Astrocyte of the spinal cord (primary cell): ENCODE data around the gene TMCC2.

ENCODE experiments used
- DNase-seq: peaks from one replicate; pipeline ENCODE4 v3.0.0; 2011; ENCODE audit warnings: low read depth, low spot score
- H3K4me3 ChIP-seq: 2 replicates; pipeline ENCODE4 v1.5.1; 2011; ENCODE audit warnings: low read depth, mild to moderate bottlenecking, low read length, moderate library complexity
- in situ Hi-C: cut with HindIII; loops from 2 replicates; pipeline ENCODE4 v1.10.0; 2017; ENCODE audit warnings: low sequenced_read_pairs
- TF ChIP-seq, protein P1 (sequence below): IDR thresholded peaks from 2 replicates; pipeline ENCODE4 v1.5.1; 2012; ENCODE audit warnings: low read depth, mild to moderate bottlenecking, low read length, inconsistent platforms

TMCC2 gene

DNA sequence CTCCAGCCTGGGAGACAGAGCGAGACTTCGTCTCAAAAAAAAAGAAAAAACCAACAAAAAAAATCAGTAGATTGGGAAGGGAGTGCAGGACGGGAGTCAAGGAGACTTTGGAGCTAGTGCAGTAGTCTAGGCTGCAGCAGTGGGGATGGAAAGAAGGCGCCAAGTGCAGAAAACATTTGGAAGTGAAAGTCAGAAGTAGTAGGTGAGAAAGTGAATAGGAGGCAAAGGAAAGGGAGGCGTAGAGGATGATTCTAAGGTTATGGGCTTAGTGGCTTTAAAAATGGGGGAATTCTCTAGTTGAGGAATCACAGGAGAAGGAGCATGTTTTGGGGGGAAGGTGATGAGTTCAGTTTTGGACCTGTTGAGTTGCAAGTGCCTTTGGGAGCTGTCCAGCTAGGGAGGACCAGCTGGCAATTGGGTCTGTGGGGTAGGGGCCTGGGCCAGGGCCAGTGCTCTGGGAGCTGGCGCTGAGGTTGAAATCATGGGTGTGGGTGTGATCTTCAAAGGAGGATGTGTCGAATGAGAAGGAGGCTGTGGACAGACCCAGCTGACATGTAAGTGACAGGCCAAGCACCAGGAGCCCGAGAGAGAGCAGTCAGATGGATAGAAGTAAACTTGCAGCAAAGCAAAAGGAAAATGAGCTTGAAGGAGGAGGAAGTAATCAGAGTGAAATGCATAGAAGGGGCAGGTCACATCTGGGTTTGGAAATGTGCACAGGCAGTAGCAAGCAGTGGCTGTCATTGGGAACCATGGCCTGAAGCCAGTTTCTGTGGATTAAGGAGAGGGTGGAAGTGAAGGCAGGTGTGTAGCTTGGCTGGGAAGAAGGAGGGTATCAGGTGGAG lies 15.8 kb downstream of the TMCC2 start:
- no peak overlapping the region for H3K4me3 ChIP-seq
- in situ Hi-C loops: no loop called here
- TF ChIP-seq, protein P1, sequence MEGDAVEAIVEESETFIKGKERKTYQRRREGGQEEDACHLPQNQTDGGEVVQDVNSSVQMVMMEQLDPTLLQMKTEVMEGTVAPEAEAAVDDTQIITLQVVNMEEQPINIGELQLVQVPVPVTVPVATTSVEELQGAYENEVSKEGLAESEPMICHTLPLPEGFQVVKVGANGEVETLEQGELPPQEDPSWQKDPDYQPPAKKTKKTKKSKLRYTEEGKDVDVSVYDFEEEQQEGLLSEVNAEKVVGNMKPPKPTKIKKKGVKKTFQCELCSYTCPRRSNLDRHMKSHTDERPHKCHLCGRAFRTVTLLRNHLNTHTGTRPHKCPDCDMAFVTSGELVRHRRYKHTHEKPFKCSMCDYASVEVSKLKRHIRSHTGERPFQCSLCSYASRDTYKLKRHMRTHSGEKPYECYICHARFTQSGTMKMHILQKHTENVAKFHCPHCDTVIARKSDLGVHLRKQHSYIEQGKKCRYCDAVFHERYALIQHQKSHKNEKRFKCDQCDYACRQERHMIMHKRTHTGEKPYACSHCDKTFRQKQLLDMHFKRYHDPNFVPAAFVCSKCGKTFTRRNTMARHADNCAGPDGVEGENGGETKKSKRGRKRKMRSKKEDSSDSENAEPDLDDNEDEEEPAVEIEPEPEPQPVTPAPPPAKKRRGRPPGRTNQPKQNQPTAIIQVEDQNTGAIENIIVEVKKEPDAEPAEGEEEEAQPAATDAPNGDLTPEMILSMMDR: no peak
- no peak for DNase-seq

DNA sequence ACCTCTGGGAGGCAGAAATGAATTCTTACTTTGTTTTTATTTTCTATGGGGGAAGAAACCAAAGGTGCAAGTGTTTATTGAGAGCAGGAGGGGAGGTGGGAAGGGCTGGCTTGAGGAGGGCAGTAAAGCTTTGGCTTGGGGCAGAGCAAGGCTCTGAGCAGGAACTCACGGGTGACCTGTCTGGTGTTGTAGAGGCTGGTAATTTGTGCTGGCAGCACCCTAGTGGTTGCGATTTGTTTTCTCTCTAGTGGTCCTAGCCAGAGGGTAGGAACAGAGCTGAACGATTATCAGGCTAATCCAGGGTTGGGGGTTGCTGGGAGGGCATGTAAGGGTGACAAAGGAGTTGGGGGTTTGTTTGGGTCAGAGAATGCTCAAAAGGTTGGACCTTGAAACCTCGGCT lies 16.6 kb downstream of the TMCC2 start:
- no peak overlapping the region for H3K4me3 ChIP-seq
- TF ChIP-seq, protein P1: no peak
- no peak for DNase-seq
- in situ Hi-C loops: no loop called here

GRCh38 chr1:205245096-205245495 lies 17.4 kb downstream of the TMCC2 start:
- no peak for DNase-seq
- TF ChIP-seq, protein P1: no peak
- H3K4me3 ChIP-seq: no peak overlapping the region
- in situ Hi-C loops: no loop called here

DNA sequence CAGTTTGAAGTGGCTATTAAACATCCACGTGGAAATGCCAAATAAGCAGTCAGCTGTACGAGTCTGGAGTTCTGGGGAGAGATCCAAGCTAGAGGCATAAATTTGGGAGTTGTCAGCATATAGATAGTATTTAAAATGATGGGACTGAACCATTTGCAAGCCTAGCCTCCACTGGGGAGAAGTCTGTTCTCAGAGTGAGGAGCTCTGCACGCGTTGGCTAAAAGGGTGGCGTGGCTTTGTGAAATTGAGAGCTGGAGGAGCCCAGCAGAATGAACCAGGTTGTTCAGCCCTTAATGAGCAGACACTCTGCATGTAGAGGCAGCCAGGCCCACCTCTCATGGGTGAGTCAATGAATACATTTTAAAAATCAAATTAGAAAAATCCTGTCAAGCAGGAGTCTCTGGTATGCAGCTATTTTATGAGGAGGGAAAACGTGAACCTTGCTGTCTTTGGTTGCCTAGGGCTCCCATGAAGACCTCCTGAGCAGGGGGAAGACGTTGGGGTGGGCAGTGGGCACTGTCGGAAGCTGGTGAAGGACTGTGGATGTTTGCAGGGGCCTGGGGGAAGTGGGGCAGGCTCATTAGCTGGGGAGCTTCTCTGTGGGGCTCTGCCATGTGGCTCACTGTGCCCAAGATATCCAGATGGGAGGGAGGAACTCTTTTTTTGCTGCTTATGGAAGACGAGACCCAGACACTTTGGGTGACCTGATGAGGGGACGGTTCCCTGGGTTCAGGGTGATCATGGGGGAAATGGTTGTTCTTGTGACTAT lies 18.8 kb downstream of the TMCC2 start:
- TF ChIP-seq, protein P1: no peak
- in situ Hi-C loops: no loop called here
- H3K4me3 ChIP-seq: no peak overlapping the region
- no peak for DNase-seq

GRCh38 chr1:205247130-205247921 lies 19.6 kb downstream of the TMCC2 start:
- DNase-seq: no peak
- in situ Hi-C loops: no loop called here
- TF ChIP-seq, protein P1: no peak

More at GRCh38 chr1:205247130-205247921, 19.6 kb downstream of the TMCC2 start:
- H3K4me3 ChIP-seq: no peak overlapping the region
